Measurements from ENCODE around the gene FLNB.

The FLNB gene

GRCh38 chr3:58074997-58075396, 66.8 kb downstream of the FLNB start:
- DNase-seq (ENCODE audit: low read depth) = no peak

- DNase-seq (ENCODE audit: low read depth) = no peak
Measured at GRCh38 chr3:58077596-58078285, 69.5 kb downstream of the FLNB start.

- DNase-seq (ENCODE audit: low read depth) = no peak
Measured at GRCh38 chr3:58078610-58079009, 70.4 kb downstream of the FLNB start.

GRCh38 chr3:58079773-58080172, 71.6 kb downstream of the FLNB start:
- no peak for DNase-seq (ENCODE audit: low read depth)

GRCh38 chr3:58082047-58082446, 73.8 kb downstream of the FLNB start:
- no peak for DNase-seq (ENCODE audit: low read depth)

GRCh38 chr3:58084166-58084565, 75.9 kb downstream of the FLNB start:
- DNase-seq (ENCODE audit: low read depth) = no peak

GRCh38 chr3:58084788-58085543, 76.7 kb downstream of the FLNB start:
- DNase-seq (ENCODE audit: low read depth) = no peak

- no peak for DNase-seq (ENCODE audit: low read depth)
Measured at GRCh38 chr3:58085616-58086015, 77.4 kb downstream of the FLNB start.

- DNase-seq (ENCODE audit: low read depth) = no peak
Measured at GRCh38 chr3:58088501-58088900, 80.3 kb downstream of the FLNB start.

- DNase-seq (ENCODE audit: low read depth) = no peak
Measured at GRCh38 chr3:58090351-58090750, 82.1 kb downstream of the FLNB start.

GRCh38 chr3:58092521-58092920, 84.3 kb downstream of the FLNB start:
- DNase-seq (ENCODE audit: low read depth) = no peak

GRCh38 chr3:58093574-58094195, 85.5 kb downstream of the FLNB start:
- no peak for DNase-seq (ENCODE audit: low read depth)

- DNase-seq (ENCODE audit: low read depth) = no peak
Measured at GRCh38 chr3:58094657-58095056, 86.4 kb downstream of the FLNB start.

- no peak for DNase-seq (ENCODE audit: low read depth)
Measured at GRCh38 chr3:58095603-58096138, 87.4 kb downstream of the FLNB start.

- no peak for DNase-seq (ENCODE audit: low read depth)
Measured at GRCh38 chr3:58098531-58098930, 90.3 kb downstream of the FLNB start.

- no peak for DNase-seq (ENCODE audit: low read depth)
Measured at GRCh38 chr3:58099865-58100264, 91.6 kb downstream of the FLNB start.

- no peak for DNase-seq (ENCODE audit: low read depth)
Measured at GRCh38 chr3:58101499-58102389, 93.5 kb downstream of the FLNB start.

- no peak for DNase-seq (ENCODE audit: low read depth)
Measured at GRCh38 chr3:58102390-58102750, 94.1 kb downstream of the FLNB start.

GRCh38 chr3:58102976-58103451, 94.8 kb downstream of the FLNB start:
- no peak for DNase-seq (ENCODE audit: low read depth)

- DNase-seq (ENCODE audit: low read depth) = no peak
Measured at GRCh38 chr3:58104151-58104550, 95.9 kb downstream of the FLNB start.

- no peak for DNase-seq (ENCODE audit: low read depth)
Measured at GRCh38 chr3:58104712-58105111, 96.5 kb downstream of the FLNB start.

GRCh38 chr3:58105196-58105595, 97.0 kb downstream of the FLNB start:
- no peak for DNase-seq (ENCODE audit: low read depth)

Measured in activated gamma-delta T cell treated with anti-CD3 and anti-CD28 coated beads, Interleukin-2, amount 50 U/mL, for 16 hours (primary cell).